K562 (cell line): ENCODE data around the gene PDZD2. TPM values are rescaled to one million over a fixed set of nuclear protein-coding genes. Genes with fewer than 3 reads are reported as not detected.

Experiments used
- ATAC-seq: fragments of 200-7000 bp; cut with Tn5 transposase; 3 replicates; pipeline ENCODE4 v1.9.1; 2020; ENCODE audit warnings: moderate library complexity
- BruUV-seq: library from RNA; stranded (reverse); fragments of 400-500 nt; replicated peaks from 2 replicates; lab custom pipeline; 2021; lab: Mats Ljungman, UMichigan
- CTCF ChIA-PET: fragments of 300-600 bp; formaldehyde crosslinking; extraction: SDS; loops from one replicate; lab custom pipeline; 2021; ENCODE audit warnings: low intra/inter-chr PET ratio; lab: Yijun Ruan, JAX
- POLR2A ChIA-PET: fragments of 300-600, 350-650 bp; sonication (Branson Sonifier 250); formaldehyde crosslinking; extraction: SDS; loops from one replicate; lab custom pipeline; 2021; ENCODE audit warnings: antibody characterized with exemption, inconsistent platforms; lab: Yijun Ruan, JAX
- DNase-seq, 4 experiments: peaks; one replicate each; pipeline versions ENCODE4 v3.0.0 to v3.0.0-alpha.2; 2011 to 2018; ENCODE audit warnings: low spot score in 3 of 4, mixed read lengths in 3 of 4; ENCODE audit errors: extremely low read depth in 1 of 4
- FAIRE-seq: peaks from 2 replicates; lab custom pipeline; 2011; peaks lifted over from hg19 to GRCh38; lab: Jason Lieb, UNC
- H2AFZ ChIP-seq: 2 replicates; pipeline ENCODE4 v1.6.0; 2011; ENCODE audit warnings: low read depth, low read length, control low read depth, inconsistent platforms
- H3K27ac ChIP-seq: fragments of 200-600 bp; 3 replicates; pipeline ENCODE4 v1.8.0; 2011; ENCODE audit warnings: low read depth, mild to moderate bottlenecking, control low read depth, inconsistent platforms, low read length, moderate library complexity, mixed read lengths; ENCODE audit errors: extremely low read depth
- H3K27me3 ChIP-seq, 2 experiments: fragments of 300-600 bp in 1 of 2; 2 replicates in 1 of 2; 3 replicates in 1 of 2; pipeline versions ENCODE4 v1.6.0 to v1.8.0; 2011; ENCODE audit warnings: inconsistent platforms in 2 of 2, low read length in 2 of 2, mild to moderate bottlenecking in 1 of 2, mixed read lengths in 1 of 2, moderate library complexity in 1 of 2; ENCODE audit not compliant: control insufficient read depth in 2 of 2, insufficient read depth in 2 of 2
- H3K36me3 ChIP-seq: fragments of 300-600 bp; 3 replicates; pipeline ENCODE4 v1.8.0; 2011; ENCODE audit warnings: mild to moderate bottlenecking, low read length, inconsistent platforms; ENCODE audit not compliant: control insufficient read depth, insufficient read depth
- H3K4me1 ChIP-seq, 2 experiments: fragments of 200-600 bp in 1 of 2; replicated peaks in 1 of 2; 2 replicates in 1 of 2; 3 replicates in 1 of 2; pipeline versions ENCODE4 v1.5.1 to v1.8.0; 2011; ENCODE audit warnings: inconsistent platforms in 2 of 2, low read length in 2 of 2, mild to moderate bottlenecking in 1 of 2, mixed read lengths in 1 of 2, moderate library complexity in 1 of 2; ENCODE audit not compliant: control insufficient read depth in 2 of 2, insufficient read depth in 2 of 2
- H3K4me2 ChIP-seq: 2 replicates; pipeline ENCODE4 v1.6.1; 2011; ENCODE audit warnings: low read length, control low read depth, inconsistent platforms, mixed read lengths; ENCODE audit not compliant: insufficient read depth
- H3K4me3 ChIP-seq: fragments of 200-600 bp; sonication (generic), shearing (Covaris generic); 2 replicates; pipeline ENCODE4 v1.5.1; 2016; ENCODE audit warnings: control low read depth, inconsistent platforms
- H3K79me2 ChIP-seq: fragments of 200-600 bp; 3 replicates; pipeline ENCODE4 v1.8.0; 2011; ENCODE audit warnings: low read length, inconsistent platforms; ENCODE audit not compliant: control insufficient read depth, insufficient read depth
- H3K9ac ChIP-seq, 2 experiments: 2 replicates each; pipeline versions ENCODE4 v1.6.0 to v1.6.1; 2011; ENCODE audit warnings: low read depth in 2 of 2, low read length in 2 of 2, control low read depth in 1 of 2, inconsistent platforms in 1 of 2, mild to moderate bottlenecking in 1 of 2, mixed read lengths in 1 of 2; ENCODE audit not compliant: insufficient read depth in 1 of 2
- H3K9me1 ChIP-seq: one replicate; pipeline ENCODE4 v1.6.0; 2011; ENCODE audit warnings: inconsistent platforms, mild to moderate bottlenecking, low read length, moderate library complexity; ENCODE audit not compliant: control insufficient read depth, insufficient read depth
- H3K9me3 ChIP-seq: replicated peaks from 2 replicates; pipeline ENCODE4 v1.5.1; 2011; ENCODE audit warnings: low read depth, low read length, inconsistent platforms; ENCODE audit not compliant: control insufficient read depth, insufficient read depth
- H4K20me1 ChIP-seq: replicated peaks from 2 replicates; pipeline ENCODE4 v1.6.1; 2011; ENCODE audit warnings: low read length, inconsistent platforms, mixed read lengths; ENCODE audit not compliant: control insufficient read depth, insufficient read depth
- ARID2 ChIP-seq: fragments of 450-650 bp; IDR thresholded peaks from 2 replicates; pipeline ENCODE4 v1.6.1; 2017; ENCODE audit warnings: antibody characterized with exemption, mild to moderate bottlenecking
- CBX5 ChIP-seq: IDR thresholded peaks from 2 replicates; pipeline ENCODE4 v1.6.1; 2014; ENCODE audit warnings: low read depth, borderline replicate concordance
- CHD1 ChIP-seq: fragments of 200-600 bp; sonication (generic); IDR thresholded peaks from one replicate; pipeline ENCODE4 v1.6.1; 2012; ENCODE audit warnings: mild to moderate bottlenecking, moderate library complexity, low read length, inconsistent platforms
- CREM ChIP-seq: IDR thresholded peaks from 2 replicates; pipeline ENCODE4 v1.6.1; 2014; ENCODE audit warnings: antibody characterized with exemption, low read depth
- EHMT2 ChIP-seq: fragments of 450-650 bp; IDR thresholded peaks from 2 replicates; pipeline ENCODE4 v1.6.1; 2018; ENCODE audit warnings: antibody characterized with exemption
- HDAC1 ChIP-seq, 2 experiments: fragments of 450-650 bp; IDR thresholded peaks; 2 replicates each; pipeline ENCODE4 v1.6.1; 2016 to 2017; ENCODE audit warnings: inconsistent platforms in 1 of 2, mild to moderate bottlenecking in 1 of 2, moderate library complexity in 1 of 2
- IRF2 ChIP-seq: sonication (generic); formaldehyde crosslinking; IDR thresholded peaks from 2 replicates; pipeline ENCODE4 v1.8.1; 2022; ENCODE audit warnings: mild to moderate bottlenecking, missing genetic modification reagents
- NCOA6 ChIP-seq: fragments of 450-650 bp; IDR thresholded peaks from 2 replicates; pipeline ENCODE4 v1.6.1; 2017; ENCODE audit warnings: mild to moderate bottlenecking
- NELFE ChIP-seq: IDR thresholded peaks from 2 replicates; pipeline ENCODE4 v1.6.1; 2011; ENCODE audit warnings: mild to moderate bottlenecking; ENCODE audit not compliant: insufficient read depth, insufficient read length
- NRF1 ChIP-seq, 2 experiments: fragments of 450-650 bp; IDR thresholded peaks in 1 of 2; conservative IDR thresholded peaks in 1 of 2; 2 replicates each; pipeline ENCODE4 v1.6.1; 2014; ENCODE audit warnings: mild to moderate bottlenecking in 2 of 2
- SNRNP70 ChIP-seq: fragments of 200-400 bp; formaldehyde crosslinking; optimal IDR thresholded peaks from 2 replicates; pipeline ENCODE3; 2017; ENCODE audit warnings: low read depth, low read length
- ZNF561 ChIP-seq: fragments of 450-650 bp; formaldehyde crosslinking; conservative IDR thresholded peaks from 2 replicates; pipeline ENCODE4 v1.4.0; 2020; ENCODE audit warnings: mild to moderate bottlenecking, moderate library complexity
- ZNF668 ChIP-seq: fragments of 250-450 bp; sonication (Bioruptor Pico); IDR thresholded peaks from 2 replicates; pipeline ENCODE4 v1.8.0; 2022; ENCODE audit warnings: mild to moderate bottlenecking, inconsistent platforms
- WGBS: fragments of 100-300 bp; shearing (Covaris generic); methylation state at CpG from one replicate; pipeline ENCODE4 v1.1.6; 2016; ENCODE audit warnings: low coverage, mixed read lengths; ENCODE audit not compliant: insufficient coverage; ENCODE audit errors: missing lambda C conversion rate; 5-methylcytosine and 5-hydroxymethylcytosine counted together
- in situ Hi-C: fragments of 300-500 bp; cut with MboI; formaldehyde crosslinking; loops from 4 replicates; pipeline ENCODE4 v1.15.0; 2018; ENCODE audit warnings: inconsistent platforms, mixed read lengths
- intact Hi-C: fragments of 100-400 bp; cut with micrococcal nuclease; formaldehyde crosslinking; loops from 2 replicates; pipeline ENCODE4 v1.14.2; 2022
- polyA plus RNA-seq, 8 experiments: library from polyadenylated mRNA; depleted of rRNA in 4 of 8; stranded (reverse) in 5 of 8; unstranded in 3 of 8; fragments of >200 nt; fragmentation: Nextera tagmentation in 2 of 8; fragmentation: Illumina TruSeq in 1 of 8; extraction: Ambion mirVana in 2 of 8; extraction: Trizol in 1 of 8; gene quantifications; 2 replicates each; pipeline versions ENCODE4 v1.2.1 to v1.2.3, GENCODE V29; 2011 to 2014; ENCODE audit warnings: inconsistent platforms in 1 of 8, missing spikeins in 1 of 8
- total RNA-seq, 7 experiments: library from RNA; depleted of rRNA in 6 of 7; stranded (reverse); fragments of >200 nt in 6 of 7; fragmentation: Illumina TruSeq in 2 of 7; extraction: Trizol in 2 of 7; gene quantifications; 2 replicates each; pipeline versions ENCODE4 v1.2.1 to v1.2.3, GENCODE V29; 2011 to 2021; ENCODE audit warnings: low replicate concordance in 1 of 7
- TF ChIP-seq, protein P1 (sequence below): fragments of 450-650 bp; formaldehyde crosslinking; IDR thresholded peaks from 2 replicates; pipeline ENCODE4 v1.4.0; 2020; ENCODE audit warnings: mild to moderate bottlenecking
- TF ChIP-seq, protein P2 (sequence below): sonication (generic); formaldehyde crosslinking; IDR thresholded peaks from 2 replicates; pipeline ENCODE4 v1.8.1; 2022; ENCODE audit warnings: missing genetic modification reagents
- TF ChIP-seq, protein P3 (sequence below): sonication (generic); formaldehyde crosslinking; IDR thresholded peaks from 2 replicates; pipeline ENCODE4 v1.8.0; 2022; ENCODE audit warnings: missing genetic modification reagents, mild to moderate bottlenecking, borderline replicate concordance
- TF ChIP-seq, protein P4 (sequence below): fragments of 450-650 bp; formaldehyde crosslinking; IDR thresholded peaks from 2 replicates; pipeline ENCODE4 v1.4.0; 2020; ENCODE audit warnings: mild to moderate bottlenecking, moderate library complexity

PDZD2 gene
- total and polyA plus RNA-seq, 9 of the 15 experiments (the other 6 are each of a cell fraction or from before 2014, with no cell fraction given): 0.02 to 0.08 (median 0.04) TPM; not detected in 6

DNA sequence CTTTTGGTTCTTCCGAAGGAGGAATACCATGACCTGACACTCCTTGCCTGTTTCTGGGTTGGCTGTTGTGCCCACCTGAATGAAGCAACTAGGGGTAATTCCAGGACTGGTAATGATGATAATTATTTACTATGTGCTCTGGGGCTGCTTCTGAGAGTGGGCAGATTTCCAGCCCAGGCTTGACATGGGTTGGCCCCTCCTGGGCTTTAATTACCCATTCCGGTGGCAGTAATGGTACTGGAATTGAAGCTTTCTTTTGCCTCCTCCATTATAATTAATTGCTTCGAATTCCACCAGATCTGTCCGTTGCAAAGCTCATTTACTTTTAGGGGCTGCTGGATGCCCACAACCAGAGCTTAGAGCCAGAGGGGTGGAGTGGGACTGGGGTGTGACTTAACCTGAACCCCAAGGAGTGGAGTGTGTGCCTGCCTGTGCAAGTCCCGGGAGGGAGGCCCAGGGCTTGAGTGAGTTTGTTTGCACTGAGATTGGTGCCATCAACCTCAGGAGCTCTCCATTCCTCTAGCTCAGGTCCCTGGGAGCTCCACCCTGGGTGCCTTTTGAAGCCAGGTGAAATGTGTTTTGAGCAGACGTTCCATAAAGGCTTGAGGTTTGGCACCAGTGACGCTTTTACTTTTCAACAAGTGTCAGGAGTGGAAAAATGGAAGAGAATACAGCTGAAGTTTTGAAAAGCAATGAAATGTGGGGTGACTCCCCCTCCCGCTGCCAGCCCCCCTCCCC, 214.6 kb downstream of the PDZD2 start:
- ATAC-seq: no peak
- Histone ChIP-seq H3K27me3 (peaks cover 24 to 35% of the 10 kb centered on the region in 2 experiments; a peak in 4 of 5 replicates), H3K9ac (no peak overlapping the region), H3K27ac (no peak overlapping the region), H2AFZ (no peak overlapping the region), H3K9me3 (no peaks in the 10 kb centered on the region), H3K4me1 (peaks cover 0 to 4% of the 10 kb centered on the region in 2 experiments; a peak in 1 of 5 replicates), H3K4me2 (no peak overlapping the region), H3K9me1 (no peaks in the 10 kb centered on the region), H3K79me2 (no peaks in the 10 kb centered on the region), H3K4me3 (no peak overlapping the region), H3K36me3 (no peaks in the 10 kb centered on the region), H4K20me1 (no peaks in the 10 kb centered on the region)
- BruUV-seq: no TSS peak
- ChIA-PET CTCF (no interaction called here), POLR2A (interaction anchor here (0.6 to 1.1 kb wide), 2 partner anchors 31 to 41 kb away, joined by 3 read pairs; no protein-coding TSS in a partner anchor)
- no peak for DNase-seq
- intact Hi-C loops (no loop called here), in situ Hi-C loops (no loop called here)
- no peak for FAIRE-seq
- WGBS: 0% methylated on average over 8 of the region's 8 CpGs
- TF ChIP-seq, protein P1, sequence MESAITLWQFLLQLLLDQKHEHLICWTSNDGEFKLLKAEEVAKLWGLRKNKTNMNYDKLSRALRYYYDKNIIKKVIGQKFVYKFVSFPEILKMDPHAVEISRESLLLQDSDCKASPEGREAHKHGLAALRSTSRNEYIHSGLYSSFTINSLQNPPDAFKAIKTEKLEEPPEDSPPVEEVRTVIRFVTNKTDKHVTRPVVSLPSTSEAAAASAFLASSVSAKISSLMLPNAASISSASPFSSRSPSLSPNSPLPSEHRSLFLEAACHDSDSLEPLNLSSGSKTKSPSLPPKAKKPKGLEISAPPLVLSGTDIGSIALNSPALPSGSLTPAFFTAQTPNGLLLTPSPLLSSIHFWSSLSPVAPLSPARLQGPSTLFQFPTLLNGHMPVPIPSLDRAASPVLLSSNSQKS (CRISPR knock-in tag): no peak
- no peak for TF ChIP-seq HDAC1 (IDR thresholded peaks at IDR 0.05)
- TF ChIP-seq ARID2: no peak
- no peak for TF ChIP-seq ZNF561 (CRISPR knock-in tag)
- no peak for TF ChIP-seq NELFE
- TF ChIP-seq, protein P2, sequence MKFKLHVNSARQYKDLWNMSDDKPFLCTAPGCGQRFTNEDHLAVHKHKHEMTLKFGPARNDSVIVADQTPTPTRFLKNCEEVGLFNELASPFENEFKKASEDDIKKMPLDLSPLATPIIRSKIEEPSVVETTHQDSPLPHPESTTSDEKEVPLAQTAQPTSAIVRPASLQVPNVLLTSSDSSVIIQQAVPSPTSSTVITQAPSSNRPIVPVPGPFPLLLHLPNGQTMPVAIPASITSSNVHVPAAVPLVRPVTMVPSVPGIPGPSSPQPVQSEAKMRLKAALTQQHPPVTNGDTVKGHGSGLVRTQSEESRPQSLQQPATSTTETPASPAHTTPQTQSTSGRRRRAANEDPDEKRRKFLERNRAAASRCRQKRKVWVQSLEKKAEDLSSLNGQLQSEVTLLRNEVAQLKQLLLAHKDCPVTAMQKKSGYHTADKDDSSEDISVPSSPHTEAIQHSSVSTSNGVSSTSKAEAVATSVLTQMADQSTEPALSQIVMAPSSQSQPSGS (CRISPR knock-in tag): no peak
- TF ChIP-seq SNRNP70: no peak
- TF ChIP-seq CHD1: no peak
- no peak for TF ChIP-seq CREM
- TF ChIP-seq CBX5: no peak
- no peak for TF ChIP-seq NRF1 (conservative IDR thresholded peaks at IDR 0.05 in 1 of 2, IDR thresholded peaks at IDR 0.05 in 1 of 2)
- TF ChIP-seq, protein P3, sequence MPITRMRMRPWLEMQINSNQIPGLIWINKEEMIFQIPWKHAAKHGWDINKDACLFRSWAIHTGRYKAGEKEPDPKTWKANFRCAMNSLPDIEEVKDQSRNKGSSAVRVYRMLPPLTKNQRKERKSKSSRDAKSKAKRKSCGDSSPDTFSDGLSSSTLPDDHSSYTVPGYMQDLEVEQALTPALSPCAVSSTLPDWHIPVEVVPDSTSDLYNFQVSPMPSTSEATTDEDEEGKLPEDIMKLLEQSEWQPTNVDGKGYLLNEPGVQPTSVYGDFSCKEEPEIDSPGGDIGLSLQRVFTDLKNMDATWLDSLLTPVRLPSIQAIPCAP (CRISPR knock-in tag): no peak
- TF ChIP-seq IRF2 (CRISPR knock-in tag): no peak
- no peak for TF ChIP-seq ZNF668 (CRISPR knock-in tag)
- no peak for TF ChIP-seq EHMT2
- TF ChIP-seq NCOA6: no peak
- TF ChIP-seq, protein P4, sequence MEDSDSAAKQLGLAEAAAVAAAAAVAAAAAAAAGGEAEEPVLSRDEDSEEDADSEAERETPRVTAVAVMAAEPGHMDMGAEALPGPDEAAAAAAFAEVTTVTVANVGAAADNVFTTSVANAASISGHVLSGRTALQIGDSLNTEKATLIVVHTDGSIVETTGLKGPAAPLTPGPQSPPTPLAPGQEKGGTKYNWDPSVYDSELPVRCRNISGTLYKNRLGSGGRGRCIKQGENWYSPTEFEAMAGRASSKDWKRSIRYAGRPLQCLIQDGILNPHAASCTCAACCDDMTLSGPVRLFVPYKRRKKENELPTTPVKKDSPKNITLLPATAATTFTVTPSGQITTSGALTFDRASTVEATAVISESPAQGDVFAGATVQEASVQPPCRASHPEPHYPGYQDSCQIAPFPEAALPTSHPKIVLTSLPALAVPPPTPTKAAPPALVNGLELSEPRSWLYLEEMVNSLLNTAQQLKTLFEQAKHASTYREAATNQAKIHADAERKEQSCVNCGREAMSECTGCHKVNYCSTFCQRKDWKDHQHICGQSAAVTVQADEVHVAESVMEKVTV: no peak
